CD4-positive, CD25-positive, alpha-beta regulatory T cell (primary cell): ENCODE results near the gene PRR13. TPM values are rescaled to one million over a fixed set of nuclear protein-coding genes. Genes with fewer than 3 reads are reported as not detected.
"Not testable (repeated sequence)": the region's sequence is repeated elsewhere in the genome, so short reads cannot be mapped to it uniquely, and the experiment has no call there.

Experiments used
- ATAC-seq, 2 donors: fragments of 150-1000 bp; cut with Tn5 transposase; one replicate each; pipeline ENCODE4 v1.10.0; 2021; ENCODE audit warnings: low read depth in 2 of 2, moderate number of reproducible peaks in 2 of 2, moderate library complexity in 1 of 2
- DNase-seq, 3 donors: peaks; one replicate each; pipeline versions ENCODE4 v3.0.0 to v3.0.0-alpha.2; 2012 to 2022; ENCODE audit warnings: mixed read lengths in 1 of 3
- H3K27ac ChIP-seq: one replicate; pipeline ENCODE4 v1.7.0; 2013; ENCODE audit warnings: mild to moderate bottlenecking, low read length; ENCODE audit not compliant: insufficient read depth, poor library complexity, severe bottlenecking
- H3K27me3 ChIP-seq: one replicate; pipeline ENCODE4 v1.7.0; 2013; ENCODE audit warnings: low read length; ENCODE audit not compliant: control insufficient read depth, insufficient read depth
- H3K36me3 ChIP-seq: one replicate; pipeline ENCODE4 v1.7.0; 2013; ENCODE audit warnings: mild to moderate bottlenecking, low read length, moderate library complexity; ENCODE audit not compliant: control insufficient read depth, insufficient read depth
- H3K4me1 ChIP-seq: 2 replicates; pipeline ENCODE4 v1.7.0; 2013; ENCODE audit warnings: mild to moderate bottlenecking, low read length; ENCODE audit not compliant: insufficient read depth, control insufficient read depth, poor library complexity, severe bottlenecking
- H3K4me3 ChIP-seq: one replicate; pipeline ENCODE4 v1.7.0; 2013; ENCODE audit warnings: low read depth, mild to moderate bottlenecking, low read length, moderate library complexity
- H3K9me3 ChIP-seq, 2 experiments: 1 replicate in 1 of 2; 2 replicates in 1 of 2; pipeline ENCODE4 v1.7.0; 2013; ENCODE audit warnings: low read length in 2 of 2, mild to moderate bottlenecking in 1 of 2, moderate library complexity in 1 of 2; ENCODE audit not compliant: control insufficient read depth in 2 of 2
- H3K27ac Mint-ChIP-seq, 3 donors: one replicate each; pipeline ENCODE4 v1.8.0; 2020 to 2022; ENCODE audit warnings: mild to moderate bottlenecking in 3 of 3, mixed read lengths in 3 of 3, moderate library complexity in 2 of 3
- H3K27me3 Mint-ChIP-seq: one replicate; pipeline ENCODE4 v1.8.0; 2022; ENCODE audit warnings: mild to moderate bottlenecking, mixed read lengths
- H3K36me3 Mint-ChIP-seq: one replicate; pipeline ENCODE4 v1.8.0; 2020; ENCODE audit warnings: mixed read lengths
- H3K4me1 Mint-ChIP-seq, 4 donors: one replicate each; pipeline ENCODE4 v1.8.0; 2020 to 2022; ENCODE audit warnings: mixed read lengths in 4 of 4, mild to moderate bottlenecking in 1 of 4
- H3K4me3 Mint-ChIP-seq, 4 donors: one replicate each; pipeline ENCODE4 v1.8.0; 2020 to 2022; ENCODE audit warnings: mild to moderate bottlenecking in 4 of 4, mixed read lengths in 4 of 4, moderate library complexity in 3 of 4
- H3K9me3 Mint-ChIP-seq, 7 donors: one replicate each; pipeline ENCODE4 v1.8.0; 2020 to 2022; ENCODE audit warnings: mixed read lengths in 7 of 7, mild to moderate bottlenecking in 3 of 7, moderate library complexity in 2 of 7
- polyA plus RNA-seq, 4 donors: library from polyadenylated mRNA; unstranded; fragments of 300-500 nt; fragmentation: Illumina TruSeq; gene quantifications; one replicate each; pipeline ENCODE4 v1.2.3, GENCODE V29; 2021
- total RNA-seq: library from RNA; stranded (reverse); gene quantifications from one replicate; pipeline ENCODE4 v1.2.3, GENCODE V29; 2022

The PRR13 gene
- total and polyA plus RNA-seq, 5 donors from 2014 or later, result 187 to 639 (median 561) TPM

DNA sequence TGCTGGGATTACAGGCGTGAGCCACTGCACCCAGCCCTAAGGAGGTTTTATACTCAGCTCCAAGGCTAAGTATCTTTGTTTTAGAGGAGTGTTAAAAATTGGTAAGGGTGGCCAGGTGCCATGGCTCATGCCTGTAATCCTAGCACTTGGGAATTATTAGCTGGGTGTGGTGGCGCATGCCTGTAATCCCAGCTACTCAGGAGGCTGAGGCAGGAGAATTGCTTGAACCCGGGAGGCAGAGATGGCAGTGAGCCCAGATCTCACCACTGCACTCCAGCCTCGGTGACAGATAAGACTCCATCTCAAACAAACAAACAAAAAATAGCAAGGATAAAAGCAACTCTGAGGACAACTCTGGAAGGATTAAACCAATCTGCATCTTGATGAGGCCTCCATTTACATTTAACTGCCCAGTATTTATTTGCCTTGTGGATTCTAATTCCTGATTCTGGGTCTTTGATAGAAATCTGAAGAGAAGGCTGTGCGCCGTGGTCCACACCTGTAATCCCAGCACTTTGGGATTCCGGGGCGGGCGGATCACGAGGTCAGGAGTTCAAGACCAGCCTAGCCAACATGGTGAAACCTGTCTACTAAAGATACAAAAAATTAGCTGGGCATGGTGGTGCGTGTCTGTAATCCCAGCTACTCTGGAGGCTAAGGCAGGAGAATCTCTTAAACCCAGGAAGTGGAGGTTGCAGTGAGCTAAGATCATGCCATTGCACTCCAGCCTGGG, 3.2 kb downstream of the PRR13 start:
- H3K4me3 Mint-ChIP-seq, result peak overlapping the region; percentile 21 to 98 (median 62)
- H3K27ac Mint-ChIP-seq, ATAC-seq: not testable (repeated sequence)

DNA sequence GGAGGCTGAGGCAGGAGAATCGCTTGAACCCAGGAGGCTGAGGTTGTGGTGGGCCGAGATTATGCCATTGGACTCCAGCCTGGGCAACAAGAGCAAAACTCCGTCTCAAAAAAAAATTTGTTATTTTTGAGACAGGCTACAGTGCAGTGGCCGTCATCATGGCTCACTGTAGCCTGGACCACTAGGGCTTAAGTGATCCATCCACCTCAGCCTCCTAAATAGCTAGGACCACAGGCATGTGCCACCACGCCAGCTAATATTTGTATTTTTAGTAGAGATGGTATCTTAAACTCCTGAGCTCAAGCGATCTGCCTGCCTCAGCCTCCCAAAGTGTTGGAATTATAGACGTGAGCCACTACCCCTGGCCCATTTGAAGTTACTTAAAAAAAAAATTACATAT, 9.4 kb downstream of the PRR13 start:
- peaks cover 48% of the 10 kb centered on the region for H3K36me3 ChIP-seq
- peak overlapping the region; percentile 94 for H3K27ac ChIP-seq
- no peaks in the 10 kb centered on the region for H3K27me3 ChIP-seq
- Mint-ChIP-seq H3K27ac (no peak overlapping the region), H3K27me3 (peaks cover 5% of the 10 kb centered on the region), H3K4me1 (peaks cover 5 to 54% (median 42%) of the 10 kb centered on the region in 4 donors), H3K36me3 (peaks cover 42% of the 10 kb centered on the region), H3K4me3 (no peak overlapping the region), H3K9me3 (peaks cover 0 to 2% (median 0%) of the 10 kb centered on the region in 7 donors)
- H3K4me1 ChIP-seq, result peaks cover 24% of the 10 kb centered on the region
- DNase-seq (no peak), ATAC-seq (no peak)
- no peaks in the 10 kb centered on the region for H3K9me3 ChIP-seq
- H3K4me3 ChIP-seq, result no peak overlapping the region

More for the DNA sequence above, 3.2 kb downstream of the PRR13 start:
- H3K9me3 Mint-ChIP-seq, DNase-seq, H3K27me3 ChIP-seq, H3K27ac ChIP-seq, H3K4me3 ChIP-seq, H3K9me3 ChIP-seq, H3K27me3 Mint-ChIP-seq: not testable (repeated sequence)
- H3K4me1 Mint-ChIP-seq, result peaks cover 4 to 56% (median 39%) of the 10 kb centered on the region in 4 donors
- peaks cover 40% of the 10 kb centered on the region for H3K36me3 Mint-ChIP-seq
- Histone ChIP-seq H3K36me3 (peaks cover 42% of the 10 kb centered on the region), H3K4me1 (peaks cover 41% of the 10 kb centered on the region)

DNA sequence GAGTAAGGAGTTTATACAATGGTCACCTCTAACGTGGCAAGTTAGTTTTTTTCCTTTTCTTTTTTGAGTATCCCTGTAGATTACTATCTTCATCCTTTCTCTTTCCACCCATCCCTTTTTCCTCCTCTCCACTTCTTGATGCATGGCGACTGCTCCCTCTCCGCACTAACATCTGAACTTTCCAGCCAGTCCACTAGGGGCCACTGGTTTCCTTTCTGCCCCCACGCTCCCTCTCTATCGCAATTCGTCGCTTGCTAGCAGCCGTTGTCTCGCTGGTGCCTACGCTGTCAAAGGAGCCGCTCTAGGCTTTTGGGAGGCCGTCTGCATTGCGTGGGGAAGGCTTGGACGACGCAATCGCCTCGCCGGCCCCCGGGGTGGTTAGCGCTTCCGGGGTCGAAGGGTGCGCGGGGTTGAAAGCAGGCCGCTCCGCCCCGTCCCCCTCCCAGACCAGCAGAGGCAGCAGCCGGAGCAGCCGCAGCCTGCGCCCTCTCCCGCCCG, 10.2 kb downstream of the PRR13 start, which contains the start of gene PCBP2:
TSS of gene PCBP2 (plus strand) at position 442 of the 498 bp plus-strand sequence. CDS start 2,699 bp downstream, outside the sequence.
- Mint-ChIP-seq H3K9me3 (peaks cover 0 to 2% (median 0%) of the 10 kb centered on the region in 7 donors), H3K4me1 (peaks cover 5 to 49% (median 37%) of the 10 kb centered on the region in 4 donors), H3K36me3 (peaks cover 38% of the 10 kb centered on the region), H3K27me3 (peaks cover 5% of the 10 kb centered on the region), H3K4me3 (peak within 1 kb of the TSS; percentile 65 to 99 (median 99)), H3K27ac (peak within 1 kb of the TSS; percentile 96 to 100 (median 98))
- Histone ChIP-seq H3K27me3 (no peaks in the 10 kb centered on the region), H3K4me3 (peak within 1 kb of the TSS; percentile 99), H3K9me3 (no peaks in the 10 kb centered on the region), H3K36me3 (peaks cover 50% of the 10 kb centered on the region), H3K4me1 (peaks cover 22% of the 10 kb centered on the region), H3K27ac (peak within 1 kb of the TSS; percentile 94)
- ATAC-seq (peak; percentile 95 to 97), DNase-seq (peak; percentile 97 to 99 (median 98))

DNA sequence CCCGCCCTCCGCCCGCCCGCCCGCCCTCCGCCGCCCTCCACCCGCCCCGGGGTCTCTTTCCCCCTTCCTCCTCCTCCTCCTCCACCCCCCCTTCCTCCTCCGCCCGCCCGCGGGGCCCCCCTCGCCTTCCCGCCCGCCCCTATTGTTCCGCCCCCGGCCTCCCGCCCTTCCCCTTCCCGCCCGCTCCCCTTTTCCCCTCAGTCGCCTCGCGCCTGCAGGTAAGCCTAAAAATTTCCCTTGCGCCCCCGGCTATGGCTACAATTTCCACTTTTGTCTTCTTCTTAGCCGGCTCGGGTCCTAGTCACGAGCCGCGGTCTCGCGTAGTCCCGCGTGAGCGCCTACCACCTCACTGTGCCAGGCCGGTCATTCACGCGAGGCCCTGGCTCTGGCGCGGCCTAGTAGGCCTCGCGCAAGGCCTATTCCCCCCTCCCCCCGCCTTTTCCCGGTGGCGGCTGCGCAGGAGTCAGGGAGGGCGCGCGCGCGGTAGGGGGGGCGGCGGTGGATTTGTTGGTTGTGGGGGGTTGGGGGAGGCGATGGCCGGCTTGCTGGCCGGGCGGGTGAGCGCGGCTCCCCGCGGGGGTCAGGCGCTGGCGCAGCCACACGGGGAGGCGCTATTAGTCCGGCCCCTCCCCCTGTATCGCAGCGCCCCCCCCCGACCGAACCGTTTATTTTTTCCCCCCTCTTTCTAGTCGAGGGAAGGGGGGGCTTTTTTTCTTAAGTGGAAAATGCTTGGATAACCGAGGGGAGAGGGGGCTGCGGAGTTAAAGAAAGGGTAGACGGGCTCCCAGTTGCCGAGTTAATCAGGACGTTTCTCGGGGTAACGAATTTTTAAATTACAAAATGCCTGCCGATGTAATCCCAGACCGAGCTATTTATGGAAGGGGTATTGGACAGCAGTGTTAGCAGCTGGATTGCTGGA, 10.9 kb downstream of the PRR13 start:
- H3K36me3 Mint-ChIP-seq, result peaks cover 40% of the 10 kb centered on the region

DNA sequence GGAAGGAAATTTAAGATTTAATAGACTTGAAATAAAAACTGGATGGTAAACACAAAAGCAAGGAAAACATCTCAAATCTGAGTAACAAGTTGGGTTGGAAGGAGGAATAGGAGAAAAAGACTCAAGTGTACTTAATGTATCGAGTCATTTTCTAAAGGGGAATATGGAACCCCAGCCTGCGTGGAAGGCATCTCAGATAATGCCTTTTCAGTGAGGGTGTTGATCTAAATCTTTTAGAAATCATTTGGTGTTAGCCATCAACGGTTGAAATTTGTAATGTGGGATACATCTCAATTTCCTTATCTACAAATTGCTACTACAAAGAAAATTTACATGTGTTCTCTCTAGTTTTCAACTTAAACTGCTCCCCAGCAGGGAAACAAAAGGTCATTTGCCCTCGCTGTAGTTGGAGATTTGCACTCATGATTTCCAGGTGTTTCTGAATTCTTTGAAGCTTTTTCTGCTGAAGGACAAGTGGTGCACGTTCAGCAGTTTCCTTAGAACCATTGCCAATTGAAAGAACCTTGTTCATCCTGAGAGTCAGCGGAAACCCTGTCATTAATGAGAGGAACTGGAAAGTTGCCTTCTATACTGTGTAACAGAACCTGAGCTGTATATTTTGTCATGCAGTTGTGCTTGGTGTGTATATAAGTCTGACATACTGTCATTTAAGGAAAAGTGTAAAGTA, 12.6 kb downstream of the PRR13 start:
- Mint-ChIP-seq H3K27ac (peak overlapping the region in 2 of 3 donors; percentile 12 to 98), H3K27me3 (peaks cover 5% of the 10 kb centered on the region), H3K4me1 (peaks cover 8 to 51% (median 36%) of the 10 kb centered on the region in 4 donors), H3K4me3 (peak overlapping the region; percentile 65 to 99 (median 99)), H3K36me3 (peaks cover 35% of the 10 kb centered on the region), H3K9me3 (peaks cover 0 to 2% (median 0%) of the 10 kb centered on the region in 7 donors)
- H3K9me3 ChIP-seq, result no peaks in the 10 kb centered on the region
- peak overlapping the region; percentile 94 for H3K27ac ChIP-seq
- H3K4me3 ChIP-seq, result peak overlapping the region; percentile 99
- DNase-seq (peak in 1 of 3 donors; percentile 16), ATAC-seq (no peak)
- H3K4me1 ChIP-seq, result peaks cover 25% of the 10 kb centered on the region
- peaks cover 58% of the 10 kb centered on the region for H3K36me3 ChIP-seq
- H3K27me3 ChIP-seq, result no peaks in the 10 kb centered on the region

More for the DNA sequence above, 10.9 kb downstream of the PRR13 start:
- H3K4me1 ChIP-seq, result peaks cover 22% of the 10 kb centered on the region
- H3K27me3 ChIP-seq, result no peaks in the 10 kb centered on the region
- peak overlapping the region; percentile 99 for H3K4me3 ChIP-seq
- H3K4me3 Mint-ChIP-seq, result peak overlapping the region; percentile 65 to 99 (median 99)
- H3K9me3 Mint-ChIP-seq, result peaks cover 0 to 2% (median 0%) of the 10 kb centered on the region in 7 donors
- H3K4me1 Mint-ChIP-seq, result peaks cover 5 to 51% (median 37%) of the 10 kb centered on the region in 4 donors
- H3K27ac Mint-ChIP-seq, result peak overlapping the region; percentile 96 to 100 (median 98)
- DNase-seq, result peak; percentile 70 to 86 (median 83)
- peaks cover 53% of the 10 kb centered on the region for H3K36me3 ChIP-seq
- no peaks in the 10 kb centered on the region for H3K9me3 ChIP-seq
- peaks cover 5% of the 10 kb centered on the region for H3K27me3 Mint-ChIP-seq
- ATAC-seq, result peak; percentile 30 to 38
- peak overlapping the region; percentile 94 for H3K27ac ChIP-seq

DNA sequence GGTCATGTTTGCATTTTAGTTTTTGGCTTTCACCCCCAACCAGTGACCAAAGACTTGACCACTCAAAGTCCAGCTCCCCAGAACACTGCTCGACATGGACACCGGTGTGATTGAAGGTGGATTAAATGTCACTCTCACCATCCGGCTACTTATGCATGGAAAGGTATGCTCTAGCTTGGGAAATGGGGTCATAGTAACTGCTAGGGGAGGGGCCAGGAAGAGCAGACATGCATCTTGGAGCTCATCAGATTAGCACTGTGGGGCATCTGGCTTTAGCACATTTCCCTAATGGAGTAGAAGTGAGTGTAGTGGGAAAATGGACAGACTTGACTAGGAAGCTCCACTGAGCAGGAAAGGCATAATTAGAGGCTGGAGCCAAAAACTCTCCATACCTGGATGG, 13.2 kb downstream of the PRR13 start:
- Histone ChIP-seq H3K9me3 (no peaks in the 10 kb centered on the region), H3K4me1 (peaks cover 25% of the 10 kb centered on the region), H3K27me3 (no peaks in the 10 kb centered on the region), H3K4me3 (no peak overlapping the region), H3K27ac (peak overlapping the region; percentile 24), H3K36me3 (peaks cover 64% of the 10 kb centered on the region)
- peaks cover 5% of the 10 kb centered on the region for H3K27me3 Mint-ChIP-seq
- H3K9me3 Mint-ChIP-seq, result peaks cover 0 to 2% (median 0%) of the 10 kb centered on the region in 7 donors
- DNase-seq, result no peak
- peak overlapping the region in 2 of 3 donors; percentile 36 to 98 for H3K27ac Mint-ChIP-seq
- H3K36me3 Mint-ChIP-seq, result peaks cover 38% of the 10 kb centered on the region
- ATAC-seq, result no peak
- peak overlapping the region; percentile 65 to 99 (median 99) for H3K4me3 Mint-ChIP-seq
- peaks cover 10 to 53% (median 38%) of the 10 kb centered on the region in 4 donors for H3K4me1 Mint-ChIP-seq
